ENCODE data around the gene MERTK. TPM values are rescaled to one million over a fixed set of nuclear protein-coding genes. Genes with fewer than 3 reads are reported as not detected.
"Not testable (repeated sequence)": the region's sequence is repeated elsewhere in the genome, so short reads cannot be mapped to it uniquely, and the experiment has no call there.

The MERTK gene
- total RNA-seq, 1 donor from 2014 or later: 33.5 TPM

DNA sequence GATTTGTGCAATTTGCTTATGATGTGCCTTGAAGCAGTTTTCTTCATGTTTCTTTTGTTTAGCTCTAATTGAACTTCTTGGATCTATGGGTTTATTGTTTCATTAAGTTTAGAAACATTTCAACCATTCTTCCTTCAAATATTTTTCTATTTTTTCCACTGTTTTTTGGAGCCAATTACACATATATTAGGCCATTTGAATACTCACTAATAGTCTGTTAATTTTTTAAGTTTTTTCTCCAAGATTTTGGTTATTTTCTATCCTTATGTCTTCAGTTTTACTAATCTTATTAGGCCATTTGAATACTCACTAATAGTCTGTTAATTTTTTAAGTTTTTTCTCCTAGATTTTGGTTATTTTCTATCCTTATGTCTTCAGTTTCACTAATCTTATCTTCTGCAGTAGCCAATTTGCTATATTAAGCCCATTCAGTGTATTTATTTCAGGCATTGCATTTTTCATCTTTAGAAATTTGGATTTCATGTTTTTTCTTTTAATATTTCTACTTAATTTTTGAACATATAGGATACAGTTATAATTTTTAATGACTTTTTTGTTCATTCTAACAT is 147.1 kb downstream of the MERTK start:
- no peak for DNase-seq (ENCODE audit: low spot score)

DNA sequence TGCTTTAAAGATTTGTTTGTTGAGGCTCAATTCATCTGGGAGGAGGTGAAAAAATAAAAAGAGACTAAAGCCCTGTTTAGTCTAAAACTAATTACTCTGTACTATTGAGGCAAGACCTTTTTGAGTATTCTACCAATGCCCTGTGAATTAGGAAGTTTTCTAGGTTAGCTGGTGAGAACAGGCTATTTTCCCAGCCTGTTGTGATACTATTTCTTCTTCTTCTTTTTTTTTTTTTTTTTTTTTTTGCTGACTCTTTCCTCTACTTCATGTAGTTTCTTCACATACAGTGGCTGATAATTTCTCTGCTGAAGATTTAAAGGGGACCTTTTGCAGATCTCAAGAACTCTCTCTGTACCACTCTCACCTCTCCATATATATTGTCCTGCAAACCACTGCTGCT is 147.8 kb downstream of the MERTK start:
- no peak for DNase-seq (ENCODE audit: low spot score)

GRCh38 chr2:112047537-112048235 is 149.3 kb downstream of the MERTK start:
- no peak for DNase-seq (ENCODE audit: low spot score)

GRCh38 chr2:112048236-112048592 is 149.8 kb downstream of the MERTK start:
- no peak for DNase-seq (ENCODE audit: low spot score)

- no peak for DNase-seq (ENCODE audit: low spot score)
Observed at GRCh38 chr2:112048887-112049286, 150.5 kb downstream of the MERTK start.

DNA sequence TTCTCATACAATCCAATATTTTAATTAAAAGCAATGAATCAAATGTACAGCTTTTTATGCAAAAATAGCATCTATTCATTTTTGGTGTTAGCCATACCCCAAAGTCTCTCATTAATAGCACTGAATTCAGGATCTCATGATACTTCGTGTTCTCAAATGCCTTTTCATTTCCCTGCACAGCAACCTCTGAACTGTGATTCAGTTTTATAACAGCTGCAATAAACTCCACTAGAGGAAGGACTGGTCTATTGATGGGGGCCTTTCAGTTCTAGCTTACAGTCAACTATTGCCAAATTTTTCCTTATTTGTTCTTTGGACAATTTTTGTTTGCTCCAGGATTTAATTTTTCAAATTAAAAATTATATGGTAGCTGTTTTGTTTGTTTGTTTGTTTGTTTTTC is 151.9 kb downstream of the MERTK start:
- no peak for DNase-seq (ENCODE audit: low spot score)

- peak; percentile 98 for DNase-seq (ENCODE audit: low spot score)
Observed at GRCh38 chr2:112053917-112054846, 155.8 kb downstream of the MERTK start.

DNA sequence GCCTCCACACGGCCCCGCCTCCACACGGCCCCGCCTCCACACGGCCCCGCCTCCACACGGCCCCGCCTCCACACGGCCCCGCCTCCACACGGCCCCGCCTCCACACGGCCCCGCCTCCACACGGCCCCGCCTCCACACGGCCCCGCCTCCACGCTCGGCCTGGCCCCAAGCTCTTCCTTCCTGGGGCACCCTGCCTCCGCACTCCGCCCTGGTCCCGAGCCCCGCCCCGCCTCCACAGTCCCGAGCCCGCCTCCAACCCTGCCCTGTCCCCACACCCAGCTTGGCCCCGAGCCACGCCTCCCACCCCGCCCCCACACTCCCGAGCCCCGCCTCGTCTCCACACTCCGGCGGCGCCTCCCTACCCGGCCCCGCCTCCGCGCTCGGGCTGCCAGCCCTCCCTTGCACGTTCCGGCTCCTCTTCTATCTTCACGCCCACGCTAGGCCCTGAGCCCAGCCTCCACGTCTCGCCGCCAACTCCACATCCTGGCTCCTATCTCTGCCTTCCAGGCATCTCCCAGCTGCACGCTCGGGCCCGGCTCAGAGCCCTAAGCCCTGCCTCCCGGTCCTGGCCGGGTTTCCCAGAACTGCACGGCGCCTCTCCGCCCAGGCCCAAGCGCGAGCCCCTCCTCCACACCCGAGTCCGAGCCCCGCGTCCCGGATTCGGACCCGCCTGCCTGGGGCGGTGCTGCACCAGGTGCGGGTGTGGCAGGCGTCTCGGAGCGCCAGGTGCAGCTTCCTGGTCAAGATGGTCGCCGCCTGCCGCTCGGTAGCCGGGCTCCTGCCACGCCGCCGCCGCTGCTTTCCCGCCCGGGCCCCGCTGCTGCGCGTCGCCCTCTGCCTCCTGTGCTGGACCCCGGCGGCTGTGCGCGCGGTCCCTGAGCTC is 156.7 kb downstream of the MERTK start, which contains the start of gene TMEM87B:
Gene TMEM87B (plus strand): TSS at position 423 of the 883 bp plus-strand sequence. CDS start 323 bp downstream, at position 746.
- DNase-seq (ENCODE audit: low spot score): peak; percentile 99

- peak; percentile 84 for DNase-seq (ENCODE audit: low spot score)
Observed at GRCh38 chr2:112055730-112056625, 157.6 kb downstream of the MERTK start.

DNA sequence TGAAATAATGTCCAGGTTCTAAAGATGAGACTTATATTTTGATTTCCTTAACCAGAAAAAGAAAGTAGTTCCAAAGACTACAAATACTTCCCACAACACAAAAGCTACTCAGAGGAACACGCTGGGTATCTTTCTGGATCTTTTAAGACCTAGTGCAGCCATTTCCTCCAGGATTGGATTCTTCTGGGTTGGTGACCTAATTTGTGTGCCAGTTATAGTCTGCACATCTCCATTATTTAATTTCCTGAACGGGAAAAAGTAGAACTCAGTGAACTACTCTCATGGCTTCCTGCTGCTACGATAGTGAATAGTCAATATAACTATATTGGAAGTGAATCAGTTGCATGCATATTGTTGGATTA is 158.2 kb downstream of the MERTK start:
- DNase-seq (ENCODE audit: low spot score): no peak

DNA sequence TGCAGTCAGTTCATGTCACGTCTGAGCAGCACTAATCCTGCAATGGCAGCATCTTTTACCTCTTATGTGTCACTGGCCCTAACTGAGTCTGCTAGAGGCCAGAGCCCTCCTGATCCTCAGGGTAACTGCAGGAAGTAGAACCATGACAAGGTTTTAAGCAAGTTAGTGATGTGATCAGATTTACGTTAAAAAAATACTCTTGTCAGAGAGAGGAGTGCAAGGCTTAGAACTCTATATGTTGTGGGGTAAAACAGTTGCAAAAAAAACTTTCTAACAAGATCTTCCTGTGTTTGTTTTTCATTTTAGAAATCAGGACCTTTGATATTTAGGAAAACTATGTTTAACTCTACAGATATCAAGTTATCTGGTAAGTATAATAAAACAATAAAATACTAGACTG is 161.3 kb downstream of the MERTK start:
- DNase-seq (ENCODE audit: low spot score): no peak

- DNase-seq (ENCODE audit: low spot score): no peak
Observed at GRCh38 chr2:112061299-112061698, 162.9 kb downstream of the MERTK start.

- DNase-seq (ENCODE audit: low spot score): no peak
Observed at GRCh38 chr2:112061840-112062239, 163.4 kb downstream of the MERTK start.

DNA sequence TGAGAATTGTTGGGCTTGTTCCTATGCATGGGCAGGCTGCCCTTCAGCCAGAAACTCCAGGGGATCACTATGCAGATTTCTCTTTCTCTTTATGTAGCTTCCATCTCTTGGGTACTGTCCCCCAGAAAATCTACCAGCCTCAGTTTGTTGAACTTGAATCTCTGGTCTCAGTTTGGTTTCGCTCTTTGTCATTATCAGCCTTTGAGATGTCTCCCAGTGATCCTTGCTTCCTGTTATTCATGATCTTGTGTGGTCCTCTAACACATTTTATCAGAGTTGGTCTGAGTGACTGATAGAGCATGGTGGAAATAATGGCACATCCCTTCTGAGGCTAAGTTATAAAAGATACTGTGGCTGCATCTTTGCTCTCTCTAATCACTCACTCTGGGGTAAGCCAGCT is 164.5 kb downstream of the MERTK start:
- DNase-seq (ENCODE audit: low spot score): no peak

GRCh38 chr2:112065486-112065885 is 167.1 kb downstream of the MERTK start:
- no peak for DNase-seq (ENCODE audit: low spot score)

- no peak for DNase-seq (ENCODE audit: low spot score)
Observed at GRCh38 chr2:112065966-112066365, 167.6 kb downstream of the MERTK start.

DNA sequence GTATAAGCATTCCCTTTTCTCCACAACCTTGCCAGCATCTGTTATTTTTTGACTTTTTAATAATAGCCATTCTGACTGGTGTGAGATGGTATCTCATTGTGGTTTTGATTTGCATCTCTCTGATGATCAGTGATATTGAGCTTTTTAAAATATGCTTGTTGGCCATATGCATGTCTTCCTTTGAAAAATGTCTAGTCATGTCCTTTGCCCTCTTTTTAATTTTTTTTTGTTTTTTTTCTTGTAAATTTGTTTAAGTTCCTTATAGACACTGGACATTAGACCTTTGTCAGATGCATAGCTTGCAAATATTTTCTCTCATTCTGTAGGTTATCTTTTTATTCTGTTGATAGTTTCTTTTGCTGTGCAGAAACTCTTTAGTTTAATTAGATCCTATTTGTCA is 171.4 kb downstream of the MERTK start:
- DNase-seq (ENCODE audit: low spot score): not testable (repeated sequence)

DNA sequence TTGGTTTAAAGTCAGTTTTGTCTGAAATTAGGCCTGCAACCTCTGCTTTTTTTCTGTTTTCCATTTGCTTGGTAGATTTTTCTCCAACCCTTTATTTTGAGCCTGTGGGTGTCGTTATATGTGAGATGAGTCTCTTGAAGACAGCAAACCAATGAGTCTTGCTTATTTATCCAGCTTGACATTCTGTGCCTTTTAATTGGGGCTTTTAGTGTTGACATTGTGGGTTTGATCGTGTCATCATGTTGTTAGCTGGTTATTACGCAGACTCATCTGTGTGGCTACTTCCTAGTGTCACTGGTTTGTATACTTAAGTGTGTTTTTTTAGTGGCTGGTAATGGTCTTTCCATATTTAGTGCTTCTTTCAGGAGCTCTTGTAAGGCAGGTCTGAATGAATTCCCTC is 175.5 kb downstream of the MERTK start:
- no peak for DNase-seq (ENCODE audit: low spot score)

- DNase-seq (ENCODE audit: low spot score): no peak
Observed at GRCh38 chr2:112074506-112074905, 176.1 kb downstream of the MERTK start.

DNA sequence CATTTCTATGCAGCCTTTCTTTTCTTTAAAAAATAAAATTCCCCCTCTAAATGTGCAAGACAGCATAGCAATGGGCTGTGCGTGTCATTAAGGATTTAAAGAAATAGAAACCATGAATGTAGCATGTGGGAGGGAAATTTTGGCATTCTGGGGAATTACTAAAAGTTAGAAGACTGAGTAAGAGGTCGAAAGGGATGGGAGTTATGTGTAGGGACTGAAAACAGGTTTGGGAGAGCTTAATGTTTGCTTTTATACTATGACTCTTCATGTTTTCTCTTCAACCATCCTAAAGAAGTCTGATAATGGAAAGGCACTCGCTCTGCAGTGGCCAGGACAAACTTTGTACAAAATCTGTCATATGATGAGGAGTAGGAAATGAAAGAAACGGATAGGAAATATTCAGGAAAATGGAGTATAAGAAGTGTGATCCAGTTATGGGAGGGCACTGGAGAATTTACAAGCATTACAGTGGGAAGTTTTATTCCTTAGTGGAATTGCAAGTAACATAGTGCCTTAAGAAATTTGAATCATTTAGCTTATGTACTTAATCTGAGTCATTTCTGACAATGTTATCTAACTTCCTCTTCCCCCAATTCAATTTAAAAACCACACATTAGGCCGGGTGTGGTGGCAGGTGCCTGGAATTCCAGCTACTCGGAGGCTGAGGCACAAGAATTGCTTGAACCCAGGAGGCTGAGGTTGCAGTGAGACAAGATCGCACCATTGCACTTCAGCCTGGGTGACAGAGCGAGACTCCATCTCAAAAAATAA is 177.3 kb downstream of the MERTK start:
- DNase-seq (ENCODE audit: low spot score): no peak

Data from ureter (tissue), 1 donor.